ENCODE measurements around the gene GPR107.
A peak's percentile ranks its signal among the peaks of the same experiment; 100 is the strongest.

Gene GPR107

DNA sequence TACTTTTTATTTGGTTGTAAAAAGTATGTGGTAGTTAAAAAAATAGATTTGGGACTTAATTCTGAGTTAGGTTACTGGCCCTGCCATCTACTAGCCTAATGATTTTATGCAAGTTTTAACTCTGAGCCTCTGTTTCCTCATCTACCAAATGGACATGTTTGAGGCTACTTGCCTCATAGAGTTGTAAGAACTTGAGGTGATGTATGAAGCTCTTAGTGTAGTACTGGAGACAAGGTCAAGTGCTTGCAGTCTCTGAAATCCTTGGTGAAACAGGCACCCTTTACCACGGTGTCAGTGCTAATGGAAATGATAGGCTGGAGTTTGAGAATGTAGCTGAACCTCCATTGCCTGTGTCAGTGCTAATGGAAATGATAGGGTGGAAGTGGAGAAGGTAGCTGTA, 15.3 kb downstream of the GPR107 start:
- Histone ChIP-seq H3K4me1 (ENCODE audit: control insufficient read depth in 1 of 2, insufficient read depth in 1 of 2, low read depth in 1 of 2, low read length in 1 of 2) (peaks cover 27 to 30% of the 10 kb centered on the region in 2 experiments), H3K27ac (peak overlapping the region; percentile 90), H3K27me3 (no peaks in the 10 kb centered on the region), H3K4me3 (ENCODE audit: low read depth in 1 of 2, low read length in 1 of 2) (peak overlapping the region in 1 of 2 experiments; percentile 48), H3K9me3 (no peaks in the 10 kb centered on the region), H3K36me3 (peaks cover 6% of the 10 kb centered on the region)
- TF ChIP-seq, protein P1, sequence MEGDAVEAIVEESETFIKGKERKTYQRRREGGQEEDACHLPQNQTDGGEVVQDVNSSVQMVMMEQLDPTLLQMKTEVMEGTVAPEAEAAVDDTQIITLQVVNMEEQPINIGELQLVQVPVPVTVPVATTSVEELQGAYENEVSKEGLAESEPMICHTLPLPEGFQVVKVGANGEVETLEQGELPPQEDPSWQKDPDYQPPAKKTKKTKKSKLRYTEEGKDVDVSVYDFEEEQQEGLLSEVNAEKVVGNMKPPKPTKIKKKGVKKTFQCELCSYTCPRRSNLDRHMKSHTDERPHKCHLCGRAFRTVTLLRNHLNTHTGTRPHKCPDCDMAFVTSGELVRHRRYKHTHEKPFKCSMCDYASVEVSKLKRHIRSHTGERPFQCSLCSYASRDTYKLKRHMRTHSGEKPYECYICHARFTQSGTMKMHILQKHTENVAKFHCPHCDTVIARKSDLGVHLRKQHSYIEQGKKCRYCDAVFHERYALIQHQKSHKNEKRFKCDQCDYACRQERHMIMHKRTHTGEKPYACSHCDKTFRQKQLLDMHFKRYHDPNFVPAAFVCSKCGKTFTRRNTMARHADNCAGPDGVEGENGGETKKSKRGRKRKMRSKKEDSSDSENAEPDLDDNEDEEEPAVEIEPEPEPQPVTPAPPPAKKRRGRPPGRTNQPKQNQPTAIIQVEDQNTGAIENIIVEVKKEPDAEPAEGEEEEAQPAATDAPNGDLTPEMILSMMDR (IDR thresholded peaks at IDR 0.05): no peak

DNA sequence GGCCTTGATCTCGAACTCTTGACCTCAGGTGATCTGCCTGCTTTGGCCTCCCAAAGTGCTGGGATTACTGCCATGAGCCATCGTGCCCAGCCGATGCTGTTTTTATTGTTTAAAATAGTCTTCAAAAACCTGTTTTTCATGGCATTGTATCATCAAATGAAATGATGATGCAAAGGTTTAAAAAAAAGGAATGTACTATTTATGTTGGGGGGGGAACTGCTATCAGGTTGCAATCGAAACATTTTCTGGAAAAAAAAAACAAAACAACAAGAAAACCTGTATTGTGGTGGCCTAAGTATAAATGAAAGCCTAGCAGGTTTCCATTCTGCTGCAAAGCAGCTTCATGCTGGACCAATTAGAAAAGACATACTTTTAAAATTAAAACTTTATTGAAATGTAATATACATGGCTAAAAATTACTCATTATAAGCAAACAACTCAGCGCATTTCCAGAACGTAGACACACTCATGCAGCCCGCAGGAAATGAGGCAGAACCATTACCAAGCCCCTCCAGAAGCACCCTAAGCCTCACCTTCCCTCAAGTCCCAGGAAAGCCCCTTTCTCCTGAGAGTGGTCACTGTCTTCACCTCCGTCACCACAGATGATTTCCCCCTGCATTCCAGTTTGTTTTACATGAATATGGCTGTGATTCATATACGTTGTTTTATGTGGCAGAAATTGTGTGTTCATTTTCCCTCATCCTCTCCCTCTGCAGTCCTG, 19.0 kb downstream of the GPR107 start:
- no peaks in the 10 kb centered on the region for H3K9me3 ChIP-seq
- peak overlapping the region; percentile 50 for H3K27ac ChIP-seq
- H3K4me3 ChIP-seq (ENCODE audit: low read depth in 1 of 2, low read length in 1 of 2): no peak overlapping the region
- H3K27me3 ChIP-seq: no peaks in the 10 kb centered on the region
- peaks cover 37 to 39% of the 10 kb centered on the region in 2 experiments for H3K4me1 ChIP-seq (ENCODE audit: control insufficient read depth in 1 of 2, insufficient read depth in 1 of 2, low read depth in 1 of 2, low read length in 1 of 2)
- H3K36me3 ChIP-seq: peaks cover 20% of the 10 kb centered on the region
- TF ChIP-seq, protein P1 (IDR thresholded peaks at IDR 0.05): no peak

DNA sequence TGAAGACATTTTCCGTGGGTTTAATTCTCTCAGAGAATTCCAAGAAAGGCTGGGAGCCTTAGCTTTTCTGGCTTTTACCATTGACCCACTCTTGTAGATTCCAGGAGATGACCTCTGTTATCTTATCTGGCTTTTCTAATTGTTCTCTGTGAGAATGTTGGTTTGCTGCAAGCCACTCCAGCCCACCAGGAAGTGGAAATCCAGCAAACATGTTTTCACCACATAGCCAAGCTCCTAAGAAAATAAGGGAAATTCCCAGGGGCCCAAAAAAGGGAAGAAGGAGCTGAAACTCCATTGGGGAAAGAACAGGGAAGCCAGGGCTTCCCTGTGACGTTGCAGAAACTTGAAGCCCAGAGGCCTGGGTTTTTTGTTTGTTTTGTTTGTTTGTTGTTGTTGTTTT, 19.7 kb downstream of the GPR107 start:
- TF ChIP-seq, protein P1 (IDR thresholded peaks at IDR 0.05): no peak

DNA sequence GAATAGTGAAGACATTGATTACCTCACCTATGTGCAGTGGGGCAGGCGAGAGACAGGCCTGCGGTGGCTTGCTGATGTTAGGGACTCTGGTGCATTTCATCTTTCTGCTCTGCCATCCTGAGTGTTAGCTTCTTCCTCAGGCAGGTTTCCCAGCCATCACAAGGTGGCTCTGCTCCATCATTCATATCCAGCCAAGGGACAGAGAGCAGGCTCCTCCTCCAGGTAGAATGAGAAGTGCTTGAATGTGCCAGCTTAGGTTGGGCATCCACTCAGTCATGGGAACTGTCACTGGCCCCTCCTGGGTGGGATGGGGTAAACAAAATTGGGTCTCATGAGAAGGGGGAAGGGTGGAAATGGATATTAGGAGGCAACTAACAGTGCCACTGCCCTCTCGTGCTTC, 24.8 kb downstream of the GPR107 start:
- Histone ChIP-seq H3K27ac (no peak overlapping the region), H3K36me3 (peaks cover 73% of the 10 kb centered on the region), H3K9me3 (no peaks in the 10 kb centered on the region), H3K4me3 (ENCODE audit: low read depth in 1 of 2, low read length in 1 of 2) (no peak overlapping the region), H3K27me3 (no peaks in the 10 kb centered on the region), H3K4me1 (ENCODE audit: control insufficient read depth in 1 of 2, insufficient read depth in 1 of 2, low read depth in 1 of 2, low read length in 1 of 2) (peaks cover 15 to 18% of the 10 kb centered on the region in 2 experiments)
- TF ChIP-seq, protein P1 (IDR thresholded peaks at IDR 0.05): no peak

More for the DNA sequence above, 19.7 kb downstream of the GPR107 start:
- no peaks in the 10 kb centered on the region for H3K27me3 ChIP-seq
- no peak overlapping the region for H3K4me3 ChIP-seq (ENCODE audit: low read depth in 1 of 2, low read length in 1 of 2)
- no peaks in the 10 kb centered on the region for H3K9me3 ChIP-seq
- H3K27ac ChIP-seq: peak overlapping the region; percentile 50
- H3K4me1 ChIP-seq (ENCODE audit: control insufficient read depth in 1 of 2, insufficient read depth in 1 of 2, low read depth in 1 of 2, low read length in 1 of 2): peaks cover 30 to 32% of the 10 kb centered on the region in 2 experiments
- H3K36me3 ChIP-seq: peaks cover 27% of the 10 kb centered on the region

DNA sequence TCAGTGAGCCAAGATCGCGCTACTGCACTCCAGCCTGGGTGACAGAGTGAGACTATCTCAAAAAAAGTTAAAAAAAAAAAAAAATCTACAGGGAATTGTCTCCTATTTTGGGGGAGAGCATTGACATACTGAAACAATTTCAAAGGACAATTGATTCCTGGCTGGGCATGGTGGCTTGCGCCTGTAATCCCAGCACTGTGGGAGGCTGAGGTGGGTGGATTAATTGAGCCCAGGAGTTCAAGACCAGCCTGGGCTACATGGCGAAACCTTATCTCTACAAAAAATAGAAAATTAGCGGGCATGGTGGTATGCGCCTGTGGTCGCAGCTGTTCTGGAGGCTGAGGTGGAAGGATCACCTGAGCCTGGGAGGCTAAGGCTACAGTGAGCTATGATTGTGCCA, 30.6 kb downstream of the GPR107 start:
- TF ChIP-seq, protein P1 (IDR thresholded peaks at IDR 0.05): no peak
- Histone ChIP-seq H3K4me3 (ENCODE audit: low read depth in 1 of 2, low read length in 1 of 2) (no peak overlapping the region), H3K4me1 (ENCODE audit: control insufficient read depth in 1 of 2, insufficient read depth in 1 of 2, low read depth in 1 of 2, low read length in 1 of 2) (no peaks in the 10 kb centered on the region), H3K9me3 (no peaks in the 10 kb centered on the region), H3K27me3 (no peaks in the 10 kb centered on the region), H3K27ac (no peak overlapping the region), H3K36me3 (peaks cover 78% of the 10 kb centered on the region)

All from neutrophil (primary cell).